Lung (tissue), 12 donors: Measurements from ENCODE around the gene PDGFRA. TPM values are rescaled to one million over a fixed set of nuclear protein-coding genes. Genes with fewer than 3 reads are reported as not detected.
"Not testable (repeated sequence)": the region's sequence is repeated elsewhere in the genome, so short reads cannot be mapped to it uniquely, and the experiment has no call there.

Experiments used
- ATAC-seq: fragments of 200-7000 bp; cut with Tn5 transposase; one replicate; pipeline ENCODE4 v1.9.1; 2020; ENCODE audit warnings: moderate number of reproducible peaks; ENCODE audit not compliant: insufficient read depth, low FRiP score
- DNase-seq, 3 donors: peaks; one replicate each; pipeline ENCODE4 v3.0.0-alpha.2; 2013 to 2017
- H3K27ac ChIP-seq, 2 donors: one replicate each; pipeline ENCODE4 v1.5.1; 2013; ENCODE audit warnings: mild to moderate bottlenecking in 2 of 2, moderate library complexity in 2 of 2, control low read depth in 1 of 2, inconsistent platforms in 1 of 2, low read depth in 1 of 2, low read length in 1 of 2
- H3K27me3 ChIP-seq, 3 donors: one replicate each; pipeline ENCODE4 v1.5.1; 2013; ENCODE audit warnings: low read length in 2 of 3; ENCODE audit not compliant: control insufficient read depth in 3 of 3, insufficient read depth in 3 of 3
- H3K36me3 ChIP-seq, 4 donors: one replicate each; pipeline ENCODE4 v1.5.1; 2013; ENCODE audit warnings: low read length in 4 of 4, mild to moderate bottlenecking in 1 of 4, moderate library complexity in 1 of 4; ENCODE audit not compliant: control insufficient read depth in 4 of 4, insufficient read depth in 4 of 4
- H3K4me1 ChIP-seq, 5 donors: one replicate each; pipeline ENCODE4 v1.5.1; 2013; ENCODE audit warnings: low read length in 5 of 5, mild to moderate bottlenecking in 2 of 5, moderate library complexity in 1 of 5; ENCODE audit not compliant: control insufficient read depth in 5 of 5, insufficient read depth in 5 of 5
- H3K4me3 ChIP-seq: one replicate; pipeline ENCODE4 v1.5.1; 2013; ENCODE audit warnings: mild to moderate bottlenecking, control low read depth, moderate library complexity
- H3K9ac ChIP-seq, 2 donors: one replicate each; pipeline ENCODE4 v1.5.1; 2013; ENCODE audit warnings: low read length in 2 of 2, control low read depth in 1 of 2; ENCODE audit not compliant: insufficient read depth in 1 of 2
- H3K9me3 ChIP-seq, 4 donors: one replicate each; pipeline ENCODE4 v1.5.1; 2013; ENCODE audit warnings: low read length in 3 of 4, mild to moderate bottlenecking in 1 of 4, moderate library complexity in 1 of 4; ENCODE audit not compliant: control insufficient read depth in 4 of 4, insufficient read depth in 3 of 4
- WGBS, 2 donors: extraction: QIAGEN DNeasy Blood & Tissue Kit; methylation state at CpG; one replicate each; pipeline ENCODE4 v1.1.7; 2013; 5-methylcytosine and 5-hydroxymethylcytosine counted together
- polyA plus RNA-seq, 2 donors: library from polyadenylated mRNA; stranded (reverse); fragments of 200-250 nt; gene quantifications; one replicate each; pipeline ENCODE4 v1.2.1, GENCODE V29; 2013
- total RNA-seq, 2 donors: library from RNA; depleted of rRNA in 1 of 2; stranded (reverse); fragments of >200 nt in 1 of 2; gene quantifications; one replicate each; pipeline ENCODE4 v1.2.1, GENCODE V29; 2014 to 2021
- TF ChIP-seq, protein P1 (sequence below): IDR thresholded peaks from 2 replicates; pipeline ENCODE4 v1.5.1; 2012; ENCODE audit warnings: mild to moderate bottlenecking; ENCODE audit errors: control extremely low read depth, extremely low read depth
- donor health status: control.
- donor health status: control.
- donor health status: Bipolar disorder and iron deficiency.
- donor health status: healthy.
- donor health status: DM: yes; HTN: yes; CAD: no.

Gene PDGFRA
- total and polyA plus RNA-seq, 4 donors = 8.1 to 151 (median 65.6) TPM

DNA sequence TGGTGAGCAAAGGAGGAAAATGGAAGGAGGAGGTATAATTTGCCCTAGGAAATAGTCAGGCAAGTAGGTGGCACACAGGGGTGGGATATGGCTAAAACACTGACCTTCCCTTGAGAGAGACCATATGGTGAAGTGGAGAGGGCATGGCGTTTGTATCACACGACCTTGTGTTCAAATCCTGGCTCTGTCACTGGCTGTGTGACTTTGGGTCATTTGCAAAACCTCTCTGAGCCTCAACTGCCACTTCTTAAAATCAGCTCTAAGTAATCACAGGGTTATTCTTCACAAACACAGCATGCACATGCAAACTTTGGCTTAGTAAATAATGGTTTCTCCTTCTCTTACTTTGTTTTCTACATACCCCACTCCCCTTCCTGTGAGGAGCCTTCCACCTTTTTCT, 8.7 kb downstream of the PDGFRA start:
- H3K9me3 ChIP-seq = peaks cover 0 to 6% (median under 1%) of the 10 kb centered on the region in 4 donors
- no peak overlapping the region for H3K9ac ChIP-seq
- ATAC-seq = no peak
- WGBS, 2 donors = 75 to 88% methylated on average over 2 of the region's 2 CpGs
- DNase-seq = no peak
- H3K27ac ChIP-seq = no peak overlapping the region
- H3K4me3 ChIP-seq = no peak overlapping the region
- H3K27me3 ChIP-seq = peaks cover 0 to 4% (median 0%) of the 10 kb centered on the region in 3 donors
- peaks cover 0 to 17% (median 2%) of the 10 kb centered on the region in 5 donors for H3K4me1 ChIP-seq
- TF ChIP-seq, protein P1, sequence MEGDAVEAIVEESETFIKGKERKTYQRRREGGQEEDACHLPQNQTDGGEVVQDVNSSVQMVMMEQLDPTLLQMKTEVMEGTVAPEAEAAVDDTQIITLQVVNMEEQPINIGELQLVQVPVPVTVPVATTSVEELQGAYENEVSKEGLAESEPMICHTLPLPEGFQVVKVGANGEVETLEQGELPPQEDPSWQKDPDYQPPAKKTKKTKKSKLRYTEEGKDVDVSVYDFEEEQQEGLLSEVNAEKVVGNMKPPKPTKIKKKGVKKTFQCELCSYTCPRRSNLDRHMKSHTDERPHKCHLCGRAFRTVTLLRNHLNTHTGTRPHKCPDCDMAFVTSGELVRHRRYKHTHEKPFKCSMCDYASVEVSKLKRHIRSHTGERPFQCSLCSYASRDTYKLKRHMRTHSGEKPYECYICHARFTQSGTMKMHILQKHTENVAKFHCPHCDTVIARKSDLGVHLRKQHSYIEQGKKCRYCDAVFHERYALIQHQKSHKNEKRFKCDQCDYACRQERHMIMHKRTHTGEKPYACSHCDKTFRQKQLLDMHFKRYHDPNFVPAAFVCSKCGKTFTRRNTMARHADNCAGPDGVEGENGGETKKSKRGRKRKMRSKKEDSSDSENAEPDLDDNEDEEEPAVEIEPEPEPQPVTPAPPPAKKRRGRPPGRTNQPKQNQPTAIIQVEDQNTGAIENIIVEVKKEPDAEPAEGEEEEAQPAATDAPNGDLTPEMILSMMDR = no peak
- H3K36me3 ChIP-seq = peaks cover 0 to 12% (median 1%) of the 10 kb centered on the region in 4 donors

DNA sequence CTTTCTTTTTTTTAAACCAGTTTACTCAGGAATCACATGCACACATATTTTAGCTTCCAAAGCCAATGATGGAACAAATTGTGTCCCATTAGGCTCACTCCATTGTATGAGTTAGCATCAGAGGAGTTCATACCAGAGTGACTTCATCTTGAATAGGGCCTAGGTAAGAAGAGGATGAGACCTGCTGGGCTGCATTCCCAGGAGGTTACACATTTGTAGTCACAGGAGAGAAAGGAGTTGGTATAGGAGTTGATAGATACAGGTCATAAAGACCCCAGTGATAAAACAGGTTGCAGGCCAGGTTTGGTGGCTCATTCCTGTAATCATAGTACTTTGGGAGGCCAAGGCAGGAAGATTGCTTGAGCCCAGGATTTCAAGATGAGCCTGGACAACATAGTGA, 9.3 kb downstream of the PDGFRA start:
- peaks cover 0 to 18% (median 4%) of the 10 kb centered on the region in 4 donors for H3K36me3 ChIP-seq
- no peak overlapping the region for H3K27ac ChIP-seq
- TF ChIP-seq, protein P1 = no peak
- peaks cover 0 to 17% (median 2%) of the 10 kb centered on the region in 5 donors for H3K4me1 ChIP-seq
- no peak for ATAC-seq
- DNase-seq = no peak
- H3K9ac ChIP-seq = no peak overlapping the region
- H3K4me3 ChIP-seq = no peak overlapping the region
- H3K9me3 ChIP-seq = peaks cover 0 to 6% (median under 1%) of the 10 kb centered on the region in 4 donors
- peaks cover 0 to 4% (median 0%) of the 10 kb centered on the region in 3 donors for H3K27me3 ChIP-seq

DNA sequence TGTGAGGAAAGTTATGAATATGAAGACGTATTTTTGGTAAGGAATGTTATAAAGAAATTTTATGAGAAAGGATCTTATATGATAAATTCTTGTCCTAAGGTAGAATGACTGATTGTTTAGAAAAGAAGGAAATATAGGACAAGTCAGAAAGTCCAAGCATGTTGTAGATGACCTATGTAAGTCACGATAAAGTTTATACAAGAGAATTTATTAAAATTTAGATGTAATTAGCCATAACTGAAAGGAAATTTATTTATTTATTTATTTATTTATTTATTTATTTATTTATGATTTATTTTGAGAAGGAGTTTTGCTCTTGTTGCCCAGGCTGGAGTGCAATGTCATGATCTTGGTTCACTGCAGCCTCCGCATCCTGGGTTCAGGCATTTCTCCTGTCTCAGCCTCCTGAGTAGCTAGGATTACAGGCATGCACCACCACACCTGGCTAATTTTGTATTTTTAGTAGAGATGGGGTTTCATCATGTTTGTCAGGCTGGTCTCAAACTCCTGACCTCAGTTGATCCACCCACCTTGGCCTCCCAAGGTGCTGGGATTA, 12.3 kb downstream of the PDGFRA start:
- not testable (repeated sequence) for H3K9me3 ChIP-seq, H3K27ac ChIP-seq, H3K4me1 ChIP-seq, ATAC-seq, H3K4me3 ChIP-seq, H3K9ac ChIP-seq, H3K27me3 ChIP-seq
- WGBS, 2 donors = 81 to 97% methylated on average over 3 of the region's 3 CpGs
- DNase-seq = peak in 2 of 3 donors; percentile 45 to 56
- peaks cover 0 to 21% (median 5%) of the 10 kb centered on the region in 4 donors for H3K36me3 ChIP-seq

DNA sequence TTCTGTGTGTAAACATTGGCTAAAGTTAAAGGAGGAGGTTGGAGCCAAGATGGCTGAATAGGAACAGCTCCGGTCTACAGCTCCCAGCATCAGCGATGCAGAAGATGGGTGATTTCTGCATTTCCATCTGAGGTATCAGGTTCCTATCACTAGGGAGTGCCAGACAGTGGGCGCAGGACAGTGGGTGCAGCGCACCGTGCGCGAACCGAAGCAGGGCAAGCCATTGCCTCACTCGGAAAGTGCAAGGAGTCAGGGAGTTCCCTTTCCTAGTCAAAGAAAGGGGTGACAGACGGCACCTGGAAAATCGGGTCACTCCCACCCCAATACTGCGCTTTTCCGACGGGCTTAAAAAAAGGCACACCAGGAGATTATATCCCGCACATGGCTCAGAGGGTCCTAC, 14.4 kb downstream of the PDGFRA start:
- peaks cover 0 to 21% (median 5%) of the 10 kb centered on the region in 4 donors for H3K36me3 ChIP-seq
- ATAC-seq, H3K27ac ChIP-seq, H3K4me1 ChIP-seq, DNase-seq, H3K9ac ChIP-seq, H3K4me3 ChIP-seq, H3K9me3 ChIP-seq, H3K27me3 ChIP-seq: not testable (repeated sequence)
- 98% methylated on average over 15 of the region's 15 CpGs for WGBS, 2 donors

DNA sequence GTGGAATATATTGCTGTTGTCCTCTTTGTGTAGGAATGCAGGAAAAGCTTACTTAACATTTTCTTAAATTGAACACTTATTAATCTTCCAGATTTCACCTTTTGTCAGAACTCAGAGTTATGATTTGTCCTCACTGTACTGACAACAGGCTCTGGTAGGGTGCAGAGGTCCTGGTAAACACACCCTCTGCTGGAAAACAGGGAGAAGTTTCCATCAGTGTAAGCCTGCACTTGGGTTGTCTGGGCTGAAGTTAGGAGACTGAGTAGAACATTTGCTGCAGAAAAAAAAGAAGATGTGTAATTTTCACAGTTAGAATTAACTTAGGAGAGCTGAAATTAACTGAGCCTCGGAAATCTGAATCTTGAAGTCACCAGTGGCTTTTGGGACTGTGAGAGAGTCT, 23.2 kb downstream of the PDGFRA start:
- DNase-seq, H3K36me3 ChIP-seq, H3K9me3 ChIP-seq, ATAC-seq, H3K4me3 ChIP-seq, H3K9ac ChIP-seq, H3K27me3 ChIP-seq, H3K4me1 ChIP-seq, H3K27ac ChIP-seq: not testable (repeated sequence)
- 75 to 77% methylated on average over 1 of the region's 1 CpG for WGBS, 2 donors
